A549 treated with Hydrocortisone at 1 μM for 4 hours (cell line): ENCODE measurements around the gene ZNF559. TPM values are rescaled to one million over a fixed set of nuclear protein-coding genes. Genes with fewer than 3 reads are reported as not detected.

Experiments
- total RNA-seq: library from RNA; stranded (reverse); fragments of 200-300 nt; extraction: Qiagen RNA extraction; gene quantifications from 5 replicates; pipeline ENCODE4 v1.2.3, GENCODE V29; 2022

ZNF559 gene
- 4.5 to 5.6 TPM (median 4.7 TPM) in 5 replicates for total RNA-seq

DNA sequence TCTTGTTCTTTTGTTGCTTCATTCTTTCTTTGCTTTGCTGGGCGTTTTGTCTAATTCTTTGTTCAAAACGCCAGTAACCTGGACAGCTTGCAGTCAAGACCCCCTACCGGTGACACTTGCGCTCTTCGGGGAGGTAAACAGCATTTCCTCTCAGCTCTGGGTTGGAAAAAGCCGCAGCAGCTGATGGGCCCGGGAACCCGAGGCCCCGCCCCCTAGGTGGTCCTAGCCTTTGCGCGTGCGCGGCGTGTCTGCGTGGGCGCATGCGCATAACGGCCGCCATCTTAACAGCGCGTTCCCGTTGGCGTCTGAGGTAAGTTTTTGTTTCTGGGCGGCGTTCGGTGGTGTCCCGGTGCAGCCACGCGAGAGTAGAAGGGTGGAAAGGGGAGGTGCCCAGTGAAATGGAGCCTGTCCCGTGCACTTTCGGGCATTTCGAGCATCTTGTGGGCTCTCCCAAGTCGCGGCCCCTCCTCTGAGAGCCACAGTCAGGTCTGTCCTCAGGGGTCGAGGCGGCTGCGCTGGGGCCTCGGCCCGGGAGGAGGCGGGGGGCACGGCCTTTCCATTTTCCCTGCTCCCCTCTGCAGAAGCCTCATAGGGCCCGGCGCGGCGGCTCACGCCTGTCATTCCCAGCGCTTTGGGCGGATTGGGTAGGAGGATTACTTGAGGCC, at the start of gene ZNF559:
TSS of gene ZNF559 (plus strand) at position 261 of the 665 bp plus-strand sequence. CDS start 14,371 bp downstream, outside the sequence.

DNA sequence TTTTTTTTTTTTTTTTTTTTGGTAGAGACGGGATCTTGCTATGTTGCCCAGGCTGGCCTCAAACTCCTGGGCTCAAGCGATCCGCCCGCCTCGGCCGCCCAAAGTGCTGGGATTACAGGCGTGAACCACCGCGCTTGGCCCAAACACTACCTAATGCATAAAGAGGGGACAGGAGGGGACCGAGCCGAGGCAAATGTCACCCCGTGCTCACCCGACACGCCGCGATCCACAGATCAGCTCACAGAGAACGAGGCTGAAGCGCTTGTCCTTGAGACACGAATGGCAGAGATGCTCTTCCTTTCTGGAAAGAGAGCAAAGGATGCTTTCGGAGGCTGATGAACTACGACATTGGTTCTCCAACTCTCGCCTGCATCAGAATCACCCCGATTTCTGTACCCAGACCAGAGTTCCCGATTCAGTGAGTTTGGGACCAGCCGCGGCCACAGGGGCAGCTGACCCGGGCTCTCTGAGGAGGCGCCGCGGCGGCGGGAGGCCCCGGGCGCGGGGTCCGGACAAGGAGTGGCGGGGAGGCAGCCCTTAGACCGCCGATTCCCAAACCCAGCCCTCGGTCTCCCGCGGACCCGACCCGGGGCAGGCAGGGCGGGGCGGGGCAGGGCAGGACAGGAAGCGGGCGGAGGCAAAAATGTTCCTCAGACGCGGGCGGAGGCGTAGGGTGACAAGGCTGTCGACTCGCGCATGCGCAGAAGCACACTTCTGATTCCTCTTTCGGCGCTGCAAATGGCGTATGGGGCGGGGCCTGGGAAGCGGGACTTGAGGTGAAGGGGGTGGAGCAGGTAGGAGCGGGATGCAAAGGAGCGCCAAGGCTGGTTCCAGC, 14.6 kb upstream of the ZNF559 start, which contains the start of gene ZNF699:
TSS of gene ZNF699 (minus strand) at position 700 of the 835 bp plus-strand sequence. CDS start 4,719 bp downstream, outside the sequence.

DNA sequence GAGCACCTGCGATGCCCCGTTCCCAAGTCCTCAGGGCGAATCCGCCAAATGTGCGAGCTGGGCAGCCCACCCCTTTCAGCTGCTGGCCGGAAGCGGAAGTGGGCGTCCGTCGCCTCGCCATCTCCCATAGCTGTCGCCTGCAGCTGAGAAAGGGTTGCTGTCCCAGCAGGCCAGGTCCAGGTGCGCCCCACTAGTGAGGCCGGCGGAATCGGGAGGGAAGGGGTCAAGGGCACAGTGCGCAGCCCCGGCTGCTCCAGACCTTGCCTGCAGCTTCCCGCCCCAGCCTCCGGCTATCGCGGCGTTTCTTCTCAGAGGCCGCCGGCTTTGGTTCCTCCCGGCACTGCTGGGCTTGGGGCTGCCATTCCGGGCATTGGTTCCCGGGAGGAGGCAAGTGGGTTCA, 38.9 kb downstream of the ZNF559 start, which contains the start of gene ZNF177:
TSS of gene ZNF177 (plus strand) at position 109 of the 400 bp plus-strand sequence. CDS start 15,299 bp downstream, outside the sequence.

Other genes with a start within 250 kb of the ZNF559 start
- not detected in 5 replicates for gene OR1M1, start 237.1 kb upstream of the ZNF559 start, total RNA-seq
- gene OR7G2, start 216.7 kb upstream of the ZNF559 start, total RNA-seq, result not detected in 5 replicates
- gene OR7G1, start 208.4 kb upstream of the ZNF559 start, total RNA-seq, result not detected in 5 replicates
- not detected in 5 replicates for gene OR7G3, start 197.2 kb upstream of the ZNF559 start, total RNA-seq
- 15.4 to 19.9 TPM (median 18.6 TPM) in 5 replicates for gene ZNF317, start 183.8 kb upstream of the ZNF559 start, total RNA-seq
- gene OR7D2, start 145.2 kb upstream of the ZNF559 start, total RNA-seq, result not detected in 5 replicates
- gene OR7D4, start 104.6 kb upstream of the ZNF559 start, total RNA-seq, result not detected in 5 replicates
- gene OR7E24, start 73.2 kb upstream of the ZNF559 start, total RNA-seq, result not detected in 5 replicates
- gene ZNF699, start 14.3 kb upstream of the ZNF559 start, total RNA-seq, result 0.85 to 1.4 TPM (median 1.3 TPM) in 5 replicates
- gene ZNF177, start 38.8 kb downstream of the ZNF559 start, total RNA-seq, result 0.43 to 0.76 TPM (median 0.58 TPM) in 5 replicates
- 2.9 to 4.4 TPM (median 3.4 TPM) in 5 replicates for gene ZNF266, start 111.4 kb downstream of the ZNF559 start, total RNA-seq
- gene ZNF560, start 174.4 kb downstream of the ZNF559 start, total RNA-seq, result not detected in 5 replicates
- gene ZNF426, start 214.5 kb downstream of the ZNF559 start, total RNA-seq, result 0.56 to 1.4 TPM (median 0.99 TPM) in 5 replicates